NT2/D1 (cell line): ENCODE data around the gene NOTCH3.

Experiments used
- YY1 ChIP-seq: IDR thresholded peaks from 2 replicates; pipeline ENCODE4 v1.6.1; 2011; ENCODE audit not compliant: insufficient read length, insufficient read depth
- ZNF274 ChIP-seq: IDR thresholded peaks from 2 replicates; pipeline ENCODE4 v1.6.1; 2011; ENCODE audit warnings: mild to moderate bottlenecking, low read depth, low read length

GRCh38 chr19:15128162-15128770, 72.5 kb downstream of the NOTCH3 start:
- TF ChIP-seq YY1 (no peak), ZNF274 (no peak)
